Epithelial cell of proximal tubule (primary cell): ENCODE data around the gene TCHH. TPM values are rescaled to one million over a fixed set of nuclear protein-coding genes. Genes with fewer than 3 reads are reported as not detected.
A peak's percentile ranks its signal among the peaks of the same experiment; 100 is the strongest.

ENCODE experiments used
- DNase-seq: peaks from one replicate; pipeline ENCODE4 v3.0.0-alpha.2; 2011; ENCODE audit warnings: low read depth
- H3K4me3 ChIP-seq: 2 replicates; pipeline ENCODE4 v1.5.1; 2011; ENCODE audit warnings: low read depth, mild to moderate bottlenecking, low read length
- CTCF ChIP-seq: conservative IDR thresholded peaks from 2 replicates; pipeline ENCODE4 v1.5.1; 2012; ENCODE audit warnings: low read depth, mild to moderate bottlenecking, low read length
- total RNA-seq: library from RNA; depleted of rRNA; stranded (reverse); fragments of >200 nt; gene quantifications from 2 replicates; pipeline ENCODE4 v1.2.3, GENCODE V29; 2015

The TCHH gene
- total RNA-seq, 1 donor from 2014 or later = under 0.01 TPM

GRCh38 chr1:152137215-152137614 is 22.0 kb upstream of the TCHH start:
- no peak for DNase-seq
- H3K4me3 ChIP-seq = no peak overlapping the region
- TF ChIP-seq CTCF = no peak

DNA sequence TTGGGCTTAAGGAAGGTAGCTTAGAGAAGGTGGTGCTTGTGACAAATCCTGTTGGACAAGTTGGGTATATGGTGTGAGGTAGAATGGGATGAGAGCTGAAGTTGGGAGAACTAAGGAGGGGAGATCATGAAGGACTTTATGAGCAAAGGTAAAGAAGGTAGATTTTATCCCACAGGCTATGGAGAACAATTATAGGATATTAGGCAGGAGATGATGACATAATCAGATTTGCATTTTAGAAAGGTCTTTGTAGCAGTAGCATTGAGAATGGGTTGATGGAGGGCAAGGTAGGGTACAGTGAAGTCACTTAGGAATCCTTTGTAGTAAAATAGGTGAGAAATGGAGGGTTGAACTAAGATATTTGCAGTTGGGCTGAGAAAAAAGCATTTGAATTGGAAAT is 14.9 kb upstream of the TCHH start:
- TF ChIP-seq CTCF = no peak
- no peak overlapping the region for H3K4me3 ChIP-seq
- no peak for DNase-seq

GRCh38 chr1:152127673-152128072 is 12.4 kb upstream of the TCHH start:
- no peak overlapping the region for H3K4me3 ChIP-seq
- no peak for DNase-seq
- no peak for TF ChIP-seq CTCF

DNA sequence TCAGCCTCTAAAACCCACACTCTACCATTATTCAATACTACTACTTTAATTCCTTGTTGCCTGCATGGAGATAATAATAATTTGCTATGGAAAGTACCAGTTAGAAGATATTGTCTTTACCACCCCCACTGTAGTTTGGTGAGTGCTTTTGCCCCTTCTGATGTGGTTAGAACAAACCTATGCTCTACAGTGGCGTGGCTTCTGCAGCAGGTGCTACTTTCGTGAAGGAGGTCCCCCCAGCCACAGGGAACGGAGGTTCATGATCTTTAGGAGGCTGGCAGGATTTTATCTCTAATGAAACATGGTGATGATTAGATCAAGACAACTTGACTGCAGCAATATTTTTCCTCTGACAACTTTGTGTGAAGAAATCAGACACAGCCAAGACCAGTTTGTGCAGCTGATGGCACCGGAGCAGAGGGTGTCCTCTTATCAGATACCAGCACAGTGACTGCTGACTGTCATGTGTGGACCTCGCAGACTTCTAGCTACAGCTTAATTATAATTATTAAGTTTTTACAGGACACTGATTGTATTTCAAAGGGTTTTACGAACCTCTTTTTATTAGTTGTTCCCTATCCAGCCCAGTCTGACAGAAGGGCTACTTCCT is 10.7 kb upstream of the TCHH start:
- TF ChIP-seq CTCF = no peak
- no peak overlapping the region for H3K4me3 ChIP-seq
- DNase-seq = no peak

DNA sequence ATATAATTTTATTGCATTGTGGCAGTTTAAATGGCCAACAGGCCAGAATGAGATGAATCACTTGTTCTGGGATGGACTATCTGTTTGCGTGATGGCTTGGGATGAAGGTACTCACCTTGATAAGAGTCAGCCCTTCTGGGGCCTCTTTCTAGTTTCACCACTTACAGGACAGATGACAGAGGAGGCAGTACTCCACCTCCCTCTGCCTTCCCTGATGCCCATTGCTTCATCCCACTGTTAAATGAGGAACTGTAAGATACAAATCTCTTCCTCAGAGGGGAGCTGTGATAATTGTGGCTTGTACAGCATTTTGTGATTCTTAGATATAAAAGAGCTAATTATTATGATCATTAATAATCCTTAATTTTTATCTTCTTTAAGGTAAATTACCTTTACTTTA is 3.7 kb upstream of the TCHH start:
- no peak for DNase-seq
- H3K4me3 ChIP-seq = no peak overlapping the region
- no peak for TF ChIP-seq CTCF

DNA sequence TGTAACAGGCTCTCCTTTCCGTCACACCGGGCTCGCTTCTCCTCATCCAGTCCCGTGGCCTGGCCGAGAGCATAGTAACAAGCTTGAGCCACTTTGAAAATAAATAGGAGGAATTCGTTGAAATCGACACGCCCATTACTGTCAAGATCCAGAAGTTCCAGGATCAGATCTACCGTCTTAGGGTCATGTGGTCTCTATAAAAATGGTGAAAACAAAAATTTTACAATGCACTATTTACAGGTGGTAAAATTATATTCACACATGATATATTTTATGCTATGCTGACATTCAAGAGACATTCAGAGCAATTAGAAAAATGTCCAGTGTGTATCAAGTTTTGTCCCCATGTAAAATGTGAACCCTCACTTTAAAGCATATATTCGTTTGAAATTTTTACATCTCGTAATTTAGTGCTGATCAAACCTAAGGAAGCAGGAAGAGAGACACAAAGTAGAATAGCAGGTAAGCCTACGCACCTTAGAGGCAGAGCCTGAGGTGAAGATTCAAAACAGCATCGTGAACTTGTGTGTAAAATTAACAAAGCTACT is 2.3 kb downstream of the TCHH start:
- no peak for DNase-seq
- H3K4me3 ChIP-seq = peak overlapping the region; percentile 44
- no peak for TF ChIP-seq CTCF
